ENCODE data around the gene PHAF1. TPM values are rescaled to one million over a fixed set of nuclear protein-coding genes. Genes with fewer than 3 reads are reported as not detected.

PHAF1 gene
- total RNA-seq, 2 experiments from 2014 or later = 18.1 to 20.0 TPM

- POLR2A ChIA-PET = interaction anchor here (0.6 to 1.2 kb wide), 3 partner anchors 11 to 137 kb away, joined by 3 to 8 read pairs (median 5); no protein-coding TSS in a partner anchor
- CTCF ChIA-PET = interaction anchor here (0.6 to 5.8 kb wide), 54 partner anchors 8 to 211 kb away, joined by 3 to 63 read pairs (median 5); partner anchors contain the start of genes CBFB, CES4A, E2F4 and EXOC3L1
Measured at GRCh38 chr16:67155295-67156142, 45.8 kb downstream of the PHAF1 start.

- CTCF ChIA-PET = interaction anchor here (0.6 to 5.8 kb wide), 21 partner anchors 14 to 212 kb away, joined by 3 to 63 read pairs (median 5); partner anchors contain the start of genes CES4A, EXOC3L1 and NOL3
- POLR2A ChIA-PET = no interaction called here
Measured at GRCh38 chr16:67156143-67156844, 46.6 kb downstream of the PHAF1 start.

- CTCF ChIA-PET = interaction anchor here (0.6 to 5.8 kb wide), 11 partner anchors 13 to 204 kb away, joined by 3 to 63 read pairs (median 5); partner anchors contain the start of gene NOL3
- POLR2A ChIA-PET = no interaction called here
Measured at GRCh38 chr16:67157106-67157748, 47.5 kb downstream of the PHAF1 start.

- ChIA-PET POLR2A (interaction anchor here (0.6 to 2.6 kb wide), 6 partner anchors 13 to 284 kb away, joined by 4 to 14 read pairs (median 6); partner anchors contain the start of gene NOL3), CTCF (interaction anchor here (1.0 to 5.8 kb wide), 7 partner anchors 12 to 200 kb away, joined by 3 to 63 read pairs (median 7); partner anchors contain the start of gene NOL3)
Measured at GRCh38 chr16:67157892-67158635, 48.3 kb downstream of the PHAF1 start.

GRCh38 chr16:67158637-67159600 is 49.2 kb downstream of the PHAF1 start:
- POLR2A ChIA-PET = interaction anchor here (0.6 to 2.6 kb wide), 7 partner anchors 12 to 284 kb away, joined by 3 to 14 read pairs (median 5); partner anchors contain the start of gene NOL3
- CTCF ChIA-PET = interaction anchor here (0.6 to 5.8 kb wide), 5 partner anchors 16 to 222 kb away, joined by 3 to 63 read pairs (median 5); no protein-coding TSS in a partner anchor

GRCh38 chr16:67161595-67162058 is 51.9 kb downstream of the PHAF1 start:
- ChIA-PET CTCF (interaction anchor here (1.2 to 4.1 kb wide), 5 partner anchors 9 to 183 kb away, joined by 5 to 26 read pairs (median 6); partner anchors contain the start of gene NOL3), POLR2A (interaction anchor here (0.5 kb wide), 1 partner anchor 229 kb away, joined by 3 read pairs; no protein-coding TSS in a partner anchor)

- POLR2A ChIA-PET = interaction anchor here (0.6 to 1.1 kb wide), 4 partner anchors 9 to 1594 kb away, joined by 3 to 4 read pairs (median 4); no protein-coding TSS in a partner anchor
- CTCF ChIA-PET = interaction anchor here (0.6 to 4.1 kb wide), 9 partner anchors 7 to 209 kb away, joined by 3 to 26 read pairs (median 5); no protein-coding TSS in a partner anchor
Measured at GRCh38 chr16:67162506-67163163, 52.9 kb downstream of the PHAF1 start.

GRCh38 chr16:67163164-67163998 is 53.6 kb downstream of the PHAF1 start:
- ChIA-PET POLR2A (interaction anchor here (0.9 to 1.1 kb wide), 2 partner anchors 10 to 11 kb away, joined by 3 to 4 read pairs; no protein-coding TSS in a partner anchor), CTCF (interaction anchor here (0.9 to 4.1 kb wide), 9 partner anchors 8 to 206 kb away, joined by 3 to 26 read pairs (median 4); no protein-coding TSS in a partner anchor)

- ChIA-PET POLR2A (interaction anchor here (2.2 kb wide), 1 partner anchor 11 kb away, joined by 10 read pairs; no protein-coding TSS in a partner anchor), CTCF (interaction anchor here (0.9 to 4.1 kb wide), 7 partner anchors 9 to 207 kb away, joined by 3 to 26 read pairs (median 6); no protein-coding TSS in a partner anchor)
Measured at GRCh38 chr16:67163999-67164558, 54.3 kb downstream of the PHAF1 start.

- POLR2A ChIA-PET = interaction anchor here (2.2 kb wide), 1 partner anchor 10 kb away, joined by 10 read pairs; no protein-coding TSS in a partner anchor
- CTCF ChIA-PET = interaction anchor here (0.7 to 4.1 kb wide), 4 partner anchors 9 to 288 kb away, joined by 3 to 26 read pairs (median 6); no protein-coding TSS in a partner anchor
Measured at GRCh38 chr16:67164599-67165061, 54.9 kb downstream of the PHAF1 start, which contains the start of gene HSF4. HSF4 (plus strand) TSS chr16:67164745; CDS start chr16:67164812, 67 bp downstream.

- POLR2A ChIA-PET = interaction anchor here (1.1 to 2.2 kb wide), 2 partner anchors 10 to 11 kb away, joined by 8 to 10 read pairs; no protein-coding TSS in a partner anchor
- CTCF ChIA-PET = interaction anchor here (0.7 to 2.9 kb wide), 3 partner anchors 10 to 288 kb away, joined by 3 to 8 read pairs (median 3); no protein-coding TSS in a partner anchor
Measured at GRCh38 chr16:67165121-67166078, 55.7 kb downstream of the PHAF1 start.

GRCh38 chr16:67166110-67166547 is 56.4 kb downstream of the PHAF1 start:
- POLR2A ChIA-PET = interaction anchor here (1.1 to 2.2 kb wide), 2 partner anchors 9 to 11 kb away, joined by 8 to 10 read pairs; no protein-coding TSS in a partner anchor

More at GRCh38 chr16:67166110-67166547, 56.4 kb downstream of the PHAF1 start:
- CTCF ChIA-PET = interaction anchor here (2.9 kb wide), 1 partner anchor 11 kb away, joined by 8 read pairs; no protein-coding TSS in a partner anchor

All from activated CD8-positive, alpha-beta memory T cell treated with anti-CD3 and anti-CD28 coated beads for 36 hours (primary cell).